GM21825 (cell line): Measurements from ENCODE around the gene SOX5.
"Not testable (repeated sequence)": the region's sequence is repeated elsewhere in the genome, so short reads cannot be mapped to it uniquely, and the experiment has no call there.

Experiments
- ATAC-seq: cut with Tn5 transposase; IDR thresholded peaks from one replicate; pipeline ENCODE4 v1.9.1; 2021; ENCODE audit warnings: mild to moderate bottlenecking, moderate library complexity; ENCODE audit not compliant: unreplicated experiment

SOX5 gene

DNA sequence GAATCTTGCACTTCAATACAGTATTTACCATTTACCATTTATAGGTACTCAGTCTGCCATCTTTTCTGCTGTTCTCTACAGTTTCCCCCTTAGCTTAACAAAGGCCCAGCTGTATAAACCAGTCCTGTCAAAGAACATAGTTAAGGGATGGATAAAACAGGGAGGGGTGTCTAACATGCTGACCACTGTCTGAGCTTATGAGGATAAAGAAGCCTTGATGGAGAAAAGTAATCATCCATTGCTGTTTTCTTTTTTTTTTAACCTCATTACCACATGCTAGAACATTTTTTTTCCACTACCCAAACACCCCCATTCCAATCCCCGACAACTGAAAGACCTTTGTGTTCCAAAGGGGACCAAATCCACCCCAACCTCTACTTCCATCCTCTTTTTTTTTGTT, 39.9 kb downstream of the SOX5 start:
- ATAC-seq = no peak

DNA sequence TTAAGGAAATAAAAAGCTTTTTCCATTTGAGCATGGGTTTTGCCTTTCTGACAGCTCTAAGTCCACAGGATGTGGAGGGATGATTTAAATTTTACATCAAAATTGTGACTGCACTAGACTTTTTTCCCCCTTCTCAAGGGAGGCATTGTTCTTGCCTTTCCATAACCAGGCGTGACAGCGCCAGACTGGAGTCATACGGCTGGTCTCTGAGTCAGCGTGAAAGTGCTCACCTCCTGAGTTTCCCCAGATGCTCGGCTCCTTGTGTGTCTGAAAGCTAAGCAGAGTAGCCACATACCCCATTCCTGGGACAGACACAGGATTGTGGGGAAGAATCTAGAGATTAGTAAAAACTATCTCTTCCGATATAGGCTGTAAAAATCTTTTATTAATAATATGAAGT, 43.1 kb downstream of the SOX5 start:
- ATAC-seq = no peak

DNA sequence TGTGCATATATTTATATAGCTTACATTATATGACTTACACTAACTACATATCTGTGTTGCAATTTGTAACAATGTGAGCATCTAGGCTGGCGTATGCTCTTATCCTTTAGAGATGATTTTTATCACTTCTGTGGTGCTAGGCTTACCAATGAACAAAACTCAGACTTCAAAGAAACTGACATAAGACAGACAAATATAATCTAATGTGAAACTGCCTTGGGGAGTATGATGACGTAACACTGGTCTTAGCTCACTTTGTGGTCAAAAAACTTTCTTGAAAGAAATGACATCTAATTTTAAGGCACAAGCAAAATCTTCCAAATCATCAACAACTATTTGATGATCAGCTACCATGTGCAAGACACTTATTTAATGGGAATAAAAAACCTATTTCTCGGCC, 50.0 kb downstream of the SOX5 start:
- ATAC-seq = no peak

DNA sequence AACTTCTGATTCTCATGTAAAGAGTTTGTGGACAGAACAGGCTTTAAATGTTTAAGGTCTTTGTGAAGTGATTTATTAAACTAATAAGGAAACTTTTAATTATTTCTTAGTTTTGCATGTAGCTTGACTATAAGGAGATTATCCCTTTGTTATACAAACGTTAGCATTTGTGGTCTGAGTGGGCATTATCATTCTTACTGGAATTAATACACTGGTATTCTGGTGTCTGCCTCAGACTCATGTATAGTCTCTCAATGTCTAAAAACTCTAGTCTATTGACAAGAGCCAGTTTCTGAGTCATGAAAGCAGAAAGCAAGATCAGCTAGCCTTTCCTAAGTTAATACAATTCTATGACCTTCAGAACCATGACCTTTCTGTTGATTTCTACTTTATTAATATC, 51.3 kb downstream of the SOX5 start:
- ATAC-seq = no peak

DNA sequence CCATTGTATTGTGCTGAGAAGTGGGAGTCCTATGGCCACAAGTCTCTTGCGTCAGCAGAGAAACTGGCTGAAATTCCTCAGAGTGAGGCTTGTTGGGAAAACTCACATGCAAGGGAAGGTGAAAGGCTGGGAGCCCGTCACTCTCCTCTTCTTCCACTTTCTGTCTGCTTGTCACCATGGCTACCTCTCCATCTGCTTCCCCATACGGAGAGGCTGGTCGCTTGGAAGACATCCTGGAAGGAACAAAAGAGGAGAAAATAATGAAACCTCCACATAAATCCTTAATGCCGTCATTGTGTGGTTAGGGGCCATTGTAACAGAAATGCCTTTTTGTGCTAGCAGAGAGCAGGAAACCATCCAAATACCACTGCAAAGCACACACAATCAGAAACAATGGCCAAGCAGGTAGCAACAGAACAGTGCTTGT, 53.7 kb downstream of the SOX5 start:
- ATAC-seq = no peak

DNA sequence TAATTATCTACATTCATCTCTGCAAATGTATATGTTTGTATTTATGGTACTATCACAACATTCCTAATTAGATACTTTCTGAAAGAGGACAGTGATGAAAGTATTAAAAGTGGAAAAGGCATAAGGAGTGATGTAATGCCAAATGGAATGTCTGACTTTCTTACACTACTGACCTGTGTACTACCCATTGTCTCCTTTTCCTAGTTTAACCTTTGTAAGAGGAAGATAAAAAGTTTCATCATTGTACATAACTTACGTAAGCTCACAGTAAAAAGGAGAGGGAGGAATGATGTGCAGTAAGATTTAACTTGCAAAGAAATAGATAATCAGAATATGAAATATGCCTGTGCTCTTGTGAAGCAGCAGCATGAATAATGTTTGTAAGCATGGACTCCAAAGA, 55.9 kb downstream of the SOX5 start:
- ATAC-seq = no peak

DNA sequence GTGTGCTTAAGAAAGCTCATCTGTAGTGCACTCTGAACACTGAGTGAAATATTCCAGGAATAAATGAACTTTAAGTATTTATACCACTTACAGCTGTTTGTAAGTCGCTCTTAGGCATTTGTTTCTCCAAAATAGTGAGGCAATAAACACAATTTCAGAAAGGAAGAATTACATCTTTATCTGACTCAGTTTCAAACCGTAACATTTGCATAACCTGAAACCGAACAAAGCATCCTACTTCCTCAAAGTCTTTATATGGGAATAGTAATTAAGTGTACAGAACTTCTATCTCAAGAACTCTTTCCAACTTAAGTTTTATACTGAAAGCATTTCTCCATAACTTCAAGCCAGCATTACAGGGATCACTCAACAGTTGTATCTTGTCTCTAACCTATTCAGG, 58.4 kb downstream of the SOX5 start:
- ATAC-seq = no peak

DNA sequence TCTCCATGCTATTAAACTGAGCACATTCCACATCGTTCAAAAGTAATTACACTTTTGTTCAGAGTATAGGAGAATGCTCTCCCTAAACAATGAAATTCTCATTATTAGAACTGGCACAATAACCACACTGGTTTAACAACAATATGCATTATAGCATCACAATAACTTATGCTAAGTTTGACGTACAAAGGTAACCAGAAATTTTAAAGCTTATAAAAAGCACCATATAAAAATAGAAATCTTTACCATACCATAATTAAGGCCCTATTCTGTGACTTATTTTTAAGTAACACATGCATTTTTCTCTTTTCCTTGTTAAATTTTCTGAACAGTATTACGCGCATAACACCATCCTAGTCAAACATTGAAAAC, 60.4 kb downstream of the SOX5 start:
- ATAC-seq = no peak

DNA sequence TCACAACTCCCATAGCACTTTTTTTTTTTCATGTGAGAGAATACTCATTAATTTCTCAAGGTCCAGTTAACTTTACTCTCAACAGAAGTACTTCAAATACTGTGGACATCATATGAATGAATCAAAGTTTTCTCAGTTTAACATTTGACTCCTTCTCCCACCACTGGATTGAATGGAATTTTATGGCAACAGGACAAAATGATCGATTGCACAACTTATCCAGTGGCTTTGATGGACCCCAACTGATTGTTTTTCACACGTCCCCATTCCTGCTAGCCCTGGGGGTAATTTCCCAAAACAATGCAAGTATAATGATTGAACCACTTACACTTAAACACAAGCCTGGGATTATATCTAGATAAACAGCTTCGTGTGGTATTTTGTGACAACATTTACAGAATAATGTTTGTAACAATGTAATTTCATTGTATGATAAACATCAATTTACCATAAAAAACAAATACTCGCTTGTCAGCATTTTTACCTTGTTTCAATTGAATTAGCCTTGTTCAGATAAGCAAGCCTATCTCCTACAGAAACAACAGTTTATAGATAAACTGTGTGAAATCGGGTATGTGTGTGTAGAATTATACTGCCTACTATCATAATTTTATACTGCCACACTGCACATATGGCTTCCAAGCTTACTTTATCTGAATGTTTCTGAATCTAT, 60.9 kb downstream of the SOX5 start:
- no peak for ATAC-seq

DNA sequence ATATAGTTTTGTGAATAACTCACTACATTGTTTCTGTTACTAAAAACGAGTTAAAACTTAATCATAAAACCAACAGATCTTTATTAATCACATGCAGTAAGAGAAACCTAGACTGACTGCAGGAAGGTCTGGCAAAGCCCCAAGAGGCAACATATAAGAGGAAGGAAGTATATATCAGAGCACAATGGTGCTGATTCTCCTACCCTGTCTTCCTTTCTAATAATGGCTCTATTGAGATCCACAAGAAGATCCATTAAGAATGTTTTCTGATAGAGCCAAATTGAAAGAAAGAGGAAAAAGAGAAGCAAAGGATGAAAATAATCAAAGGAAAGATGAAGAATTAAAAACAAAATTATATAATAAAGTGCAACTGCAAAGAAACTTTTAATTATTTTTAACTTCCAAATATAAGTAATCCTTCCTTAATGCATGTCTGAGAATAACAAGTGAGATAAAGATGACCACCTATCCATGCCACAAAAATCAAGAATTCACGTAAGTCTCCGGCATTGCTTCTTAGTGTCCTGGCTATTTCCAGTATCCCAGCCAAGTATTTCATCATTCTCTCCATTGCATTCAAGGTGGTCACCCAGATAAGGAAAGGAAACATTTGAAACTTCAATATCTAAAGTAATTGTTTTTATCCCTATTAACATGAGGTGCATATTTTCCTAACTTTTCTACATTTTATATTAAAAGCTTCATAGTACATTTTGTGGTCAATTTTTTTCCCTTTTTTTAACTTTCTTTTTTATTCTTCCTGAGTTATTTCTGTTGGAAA, 62.2 kb downstream of the SOX5 start:
- ATAC-seq = no peak

DNA sequence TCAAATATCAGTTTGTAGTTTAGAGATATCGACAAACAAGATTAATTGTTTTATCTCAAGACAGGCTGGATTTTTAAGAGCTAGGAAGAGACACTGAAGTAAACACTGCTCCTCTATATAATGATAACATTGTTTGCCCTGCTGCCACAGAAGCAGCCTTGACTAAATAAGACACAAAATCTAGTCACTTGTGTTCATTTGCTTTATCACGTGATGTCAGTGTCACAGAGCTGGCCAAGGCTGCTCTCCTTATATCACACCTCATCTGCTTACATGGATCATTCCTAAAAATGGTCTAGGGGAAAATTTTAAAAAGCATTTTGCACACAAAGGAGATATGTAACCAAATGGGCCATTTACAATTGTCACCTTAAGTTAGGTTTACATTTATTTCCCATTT, 64.1 kb downstream of the SOX5 start:
- ATAC-seq = no peak

DNA sequence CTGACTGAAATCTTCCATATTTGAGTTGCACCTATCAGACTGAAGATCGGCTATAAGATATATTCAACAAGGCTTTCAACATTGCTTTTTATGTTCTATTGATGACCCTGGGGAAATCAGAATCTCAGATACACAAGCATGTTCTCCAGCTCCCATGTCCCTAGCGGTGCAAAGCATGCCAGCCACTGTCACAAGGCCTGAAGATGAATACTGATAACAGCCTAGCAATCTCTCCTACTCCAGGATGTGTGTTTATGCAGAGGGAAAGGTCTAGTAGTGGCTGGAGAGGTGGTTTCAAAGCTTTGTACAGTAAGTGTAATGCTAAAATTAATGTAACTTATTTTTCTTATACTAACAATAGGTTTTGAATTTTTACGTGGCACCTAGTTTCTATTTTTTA, 64.6 kb downstream of the SOX5 start:
- no peak for ATAC-seq

DNA sequence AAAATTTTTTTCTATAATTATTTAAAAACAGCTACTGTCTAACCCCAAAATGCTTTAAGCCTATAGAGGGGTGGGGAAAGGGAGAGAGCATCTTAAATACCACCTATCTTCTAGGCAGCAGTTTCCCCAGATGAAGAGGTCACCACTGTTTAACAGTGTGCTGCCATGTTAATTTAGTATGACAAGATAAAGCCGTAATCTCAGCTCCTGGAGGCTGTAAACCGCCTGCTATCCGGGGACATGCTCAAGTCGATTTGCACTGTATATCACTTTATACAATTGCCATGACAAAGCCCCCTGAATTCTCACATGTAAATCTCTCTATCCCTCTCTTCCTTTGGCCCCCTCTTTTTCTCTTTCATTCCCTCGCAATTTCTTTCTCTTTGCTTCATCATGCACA, 68.5 kb downstream of the SOX5 start:
- no peak for ATAC-seq

DNA sequence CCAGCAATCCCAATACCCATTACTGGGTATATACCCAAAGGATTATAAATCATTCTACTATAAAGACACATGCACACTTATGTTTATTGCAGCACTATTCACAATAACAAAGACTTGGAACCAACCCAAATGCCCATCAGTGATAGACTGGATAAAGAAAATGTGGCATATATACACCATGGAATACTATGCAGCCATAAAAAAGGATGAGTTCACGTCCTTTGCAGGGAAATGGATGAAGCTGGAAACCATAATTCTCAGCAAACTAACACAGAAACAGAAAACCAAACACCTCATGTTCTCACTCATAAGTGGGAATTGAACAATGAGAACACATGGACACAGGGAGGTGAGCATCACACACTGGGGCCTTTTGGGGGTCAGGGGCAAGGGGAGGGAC, 72.9 kb downstream of the SOX5 start:
- not testable (repeated sequence) for ATAC-seq

DNA sequence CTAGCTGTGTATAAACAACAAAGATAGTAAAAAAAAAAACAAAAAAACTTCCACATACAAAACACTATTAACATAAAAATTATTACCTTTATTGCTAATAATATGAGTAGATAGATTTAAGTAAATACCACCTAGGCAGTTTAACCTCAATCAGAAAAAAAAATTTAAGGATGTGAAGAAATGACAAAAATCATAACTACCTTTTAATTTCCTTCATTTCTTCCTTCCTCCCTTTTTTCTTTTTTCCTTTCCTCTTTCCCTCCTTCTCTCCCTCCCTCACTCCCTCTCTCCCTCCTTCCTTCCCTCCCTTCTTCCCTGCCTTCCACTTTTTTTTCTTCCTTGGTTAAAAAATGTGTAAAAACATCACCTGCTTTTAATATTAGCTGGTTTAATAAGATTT, 81.7 kb downstream of the SOX5 start:
- no peak for ATAC-seq

DNA sequence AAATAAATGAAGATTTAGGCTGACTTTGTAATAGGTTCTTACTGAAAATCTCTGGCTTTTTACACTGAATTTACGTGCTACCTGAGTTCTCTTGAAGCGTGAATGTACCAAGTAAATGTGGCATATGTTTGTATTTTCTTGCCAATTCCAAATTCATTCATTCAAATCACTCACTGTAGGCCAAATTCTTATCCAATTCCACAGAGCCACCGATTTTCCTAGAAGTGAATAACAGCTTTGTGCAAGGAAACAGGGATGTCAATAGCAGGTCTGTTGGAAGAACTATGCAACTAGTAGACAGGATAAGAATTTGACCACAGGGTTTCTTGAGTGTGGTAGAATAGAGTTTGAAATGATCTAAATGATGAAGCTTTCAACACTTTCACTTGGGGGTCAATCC, 86.8 kb downstream of the SOX5 start:
- no peak for ATAC-seq

DNA sequence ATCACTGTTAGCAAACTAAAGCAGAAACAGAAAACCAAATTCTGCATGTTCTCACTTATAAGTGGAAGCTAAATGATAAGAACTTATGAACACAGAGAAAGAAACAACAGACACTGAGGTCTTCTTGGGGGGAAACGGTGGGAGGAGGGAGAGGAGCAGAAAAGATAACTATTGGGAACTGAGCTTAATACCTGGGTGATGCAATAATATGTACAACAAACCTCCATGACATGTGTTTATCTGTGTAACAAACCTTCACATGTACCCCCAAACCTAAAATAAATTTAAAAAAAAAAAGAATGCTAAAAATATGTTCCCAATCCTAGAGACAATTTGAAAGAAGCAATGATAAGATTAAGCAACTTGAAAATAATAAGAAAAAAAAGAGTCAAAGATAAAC, 89.5 kb downstream of the SOX5 start:
- ATAC-seq = no peak

DNA sequence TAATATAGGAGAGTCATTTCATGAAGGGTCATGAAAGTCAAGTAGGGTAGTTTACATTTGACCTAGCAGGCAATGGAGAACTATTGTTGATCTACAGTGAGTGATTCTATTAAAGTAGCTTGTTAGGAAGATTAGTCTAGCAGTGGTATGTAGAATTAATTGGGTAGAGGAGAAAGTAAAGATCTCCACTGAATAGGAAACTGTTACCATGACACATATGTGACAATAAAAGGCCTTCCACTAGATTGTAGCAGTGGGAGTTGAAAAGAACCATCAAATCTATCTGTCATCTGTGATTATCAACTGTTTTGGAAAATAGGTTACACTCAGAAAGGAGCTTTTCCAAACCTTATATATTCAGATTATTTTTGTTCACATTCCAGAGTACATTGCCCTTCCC, 92.3 kb downstream of the SOX5 start:
- no peak for ATAC-seq

DNA sequence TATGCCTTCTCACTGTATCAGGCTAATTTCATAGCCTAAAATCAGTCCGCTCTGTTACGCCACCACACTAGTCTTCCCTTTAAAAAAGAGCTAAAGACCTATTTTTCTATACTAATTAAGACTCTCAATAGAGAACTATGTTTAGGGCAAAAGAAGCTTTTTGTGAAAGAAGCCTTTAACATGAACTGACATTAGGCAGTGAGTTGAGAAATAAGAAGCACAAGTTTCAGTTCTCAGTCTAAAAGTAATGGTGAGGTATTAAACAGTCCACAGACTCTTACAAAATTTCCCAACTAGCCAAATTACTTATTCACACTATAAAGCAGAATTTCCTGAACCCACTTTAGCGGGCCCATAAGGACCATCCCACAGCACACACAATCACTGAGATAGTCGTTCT, 93.7 kb downstream of the SOX5 start:
- ATAC-seq = no peak

DNA sequence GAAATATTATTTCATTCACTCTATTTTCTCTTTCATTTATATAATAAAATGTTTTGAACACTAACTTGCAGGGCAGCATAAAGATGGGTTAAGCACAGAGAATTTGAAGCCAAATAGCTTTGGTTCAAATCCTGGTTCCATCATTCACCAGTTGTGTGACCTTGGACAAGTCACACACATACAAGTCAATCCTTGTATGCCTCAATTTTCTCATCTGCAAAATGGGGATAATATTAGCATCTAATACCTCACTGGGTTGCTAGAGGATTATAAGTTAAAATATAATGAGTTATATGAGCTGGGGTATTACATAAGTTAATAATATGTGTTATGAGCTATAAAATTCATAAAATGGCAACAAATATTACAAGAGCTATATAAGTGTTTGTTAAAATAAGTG, 94.9 kb downstream of the SOX5 start:
- ATAC-seq = no peak

DNA sequence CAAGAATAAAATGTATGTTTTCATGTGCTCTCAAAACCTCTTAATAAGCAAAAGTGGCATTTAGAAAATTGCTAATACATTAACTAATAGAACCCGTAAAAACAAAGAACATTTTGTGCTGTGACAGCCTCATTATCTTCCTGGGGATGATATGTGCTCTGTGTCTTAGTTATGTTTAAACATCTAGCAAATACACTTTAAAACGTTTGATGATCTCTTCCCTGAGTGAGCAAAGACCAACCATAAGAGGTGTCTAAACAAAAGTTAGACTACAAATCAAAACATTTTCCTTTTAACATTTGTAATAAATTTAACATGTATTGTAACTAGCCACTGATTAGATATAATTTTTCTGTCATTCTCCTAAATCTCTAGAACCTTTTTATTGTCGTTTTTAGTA, 95.8 kb downstream of the SOX5 start:
- no peak for ATAC-seq

DNA sequence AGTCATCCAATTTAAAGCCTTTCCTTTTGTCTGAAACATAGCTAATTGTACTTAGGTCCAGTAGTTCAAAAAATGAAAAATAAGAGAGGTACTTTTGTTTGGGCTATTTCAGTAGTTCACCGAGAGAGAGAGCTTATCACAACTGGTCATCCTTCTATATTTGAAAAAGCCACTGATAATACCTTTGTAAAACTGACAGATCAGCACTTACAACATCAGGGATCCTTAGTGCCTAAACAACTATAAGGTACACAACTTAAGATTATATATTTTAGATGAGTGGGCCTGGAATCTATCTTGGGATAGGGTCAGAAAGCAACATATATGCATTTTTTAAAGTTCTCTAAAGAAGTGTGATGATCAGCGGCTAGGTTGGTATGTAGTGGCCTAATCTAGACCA, 97.9 kb downstream of the SOX5 start:
- ATAC-seq = no peak

DNA sequence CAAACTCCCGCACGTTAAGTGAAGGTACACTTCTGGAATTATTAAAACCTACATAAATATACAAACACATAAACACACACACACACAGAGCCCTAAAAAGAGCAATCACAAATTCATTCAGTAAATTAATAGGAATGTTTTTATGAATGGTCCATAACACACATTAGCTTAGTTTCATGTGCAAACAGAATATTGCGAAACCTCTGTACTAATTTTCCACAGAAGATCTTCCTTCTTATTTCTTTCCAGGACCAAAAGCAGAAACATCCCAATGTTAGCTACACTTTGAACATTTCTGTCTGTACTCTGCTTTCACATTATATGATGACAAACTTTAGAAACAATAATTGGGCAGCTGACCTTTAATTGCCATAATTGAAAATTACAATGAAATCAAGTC, 101.6 kb downstream of the SOX5 start:
- ATAC-seq = no peak
